Tibial artery (tissue), 4 donors: Measurements from ENCODE around the gene DIRAS1.

Source experiments
- DNase-seq, 2 donors: peaks; one replicate each; pipeline ENCODE4 v3.0.0-alpha.2; 2019
- H3K27ac ChIP-seq, 2 donors: fragments of 200-600 bp; sonication (generic) in 1 of 2; 1 replicate in 1 of 2; 2 replicates in 1 of 2; pipeline ENCODE4 v1.5.1; 2018 to 2019; ENCODE audit warnings: mild to moderate bottlenecking in 1 of 2
- H3K27me3 ChIP-seq, 2 donors: fragments of 200-600 bp; sonication (generic) in 1 of 2; one replicate each; pipeline versions ENCODE4 v1.5.1 to v1.6.0; 2016 to 2019
- H3K36me3 ChIP-seq, 3 donors: fragments of 200-600 bp; sonication (generic) in 2 of 3; one replicate each; pipeline ENCODE4 v1.5.1; 2016 to 2019; ENCODE audit warnings: mild to moderate bottlenecking in 2 of 3
- H3K4me1 ChIP-seq, 4 donors: fragments of 200-600 bp; sonication (generic) in 2 of 4; 1 replicate in 3 of 4; 2 replicates in 1 of 4; pipeline ENCODE4 v1.5.1; 2016 to 2019
- H3K4me3 ChIP-seq, 2 donors: fragments of 200-600 bp; sonication (generic) in 1 of 2; 1 replicate in 1 of 2; 2 replicates in 1 of 2; pipeline ENCODE4 v1.5.1; 2018 to 2019; ENCODE audit warnings: mild to moderate bottlenecking in 2 of 2
- H3K9me3 ChIP-seq, 3 donors: fragments of 200-600 bp; sonication (generic) in 1 of 3; one replicate each; pipeline ENCODE4 v1.5.1; 2016 to 2019
- CTCF ChIP-seq, 2 experiments: fragments of 200-600 bp in 1 of 2; fragments of 450-650 bp in 1 of 2; IDR thresholded peaks; one replicate each; pipeline ENCODE4 v1.5.1; 2017 to 2019; ENCODE audit warnings: antibody characterized with exemption in 2 of 2, mild to moderate bottlenecking in 1 of 2, moderate library complexity in 1 of 2
- intact Hi-C: fragments of 100-400 bp; cut with DNase I; formaldehyde crosslinking; loops from one replicate; pipeline ENCODE4 v1.15.0; 2023; ENCODE audit warnings: low total_unique reads

The DIRAS1 gene

GRCh38 chr19:2751438-2751830 lies 30.3 kb upstream of the DIRAS1 start:
- no peak for DNase-seq
- Histone ChIP-seq H3K4me3 (no peak overlapping the region), H3K36me3 (peaks cover 19 to 36% (median 20%) of the 10 kb centered on the region in 3 donors), H3K4me1 (no peaks in the 10 kb centered on the region), H3K27ac (no peak overlapping the region), H3K9me3 (no peaks in the 10 kb centered on the region), H3K27me3 (peaks cover 0 to 10% of the 10 kb centered on the region in 2 donors)
- intact Hi-C loops: no loop called here
- TF ChIP-seq CTCF (IDR thresholded peaks at IDR 0.05): no peak

- Histone ChIP-seq H3K27me3 (peaks cover 0 to 13% of the 10 kb centered on the region in 2 donors), H3K9me3 (no peaks in the 10 kb centered on the region), H3K27ac (no peak overlapping the region), H3K4me3 (no peak overlapping the region), H3K36me3 (peaks cover 16 to 31% (median 18%) of the 10 kb centered on the region in 3 donors), H3K4me1 (no peaks in the 10 kb centered on the region)
- DNase-seq: no peak
- TF ChIP-seq CTCF (IDR thresholded peaks at IDR 0.05): no peak
- intact Hi-C loops: no loop called here
These were observed 29.8 kb upstream of the DIRAS1 start for GRCh38 chr19:2750808-2751437.

- DNase-seq: no peak
- Histone ChIP-seq H3K27me3 (peaks cover 0 to 13% of the 10 kb centered on the region in 2 donors), H3K9me3 (no peaks in the 10 kb centered on the region), H3K4me3 (no peak overlapping the region), H3K27ac (no peak overlapping the region), H3K4me1 (no peaks in the 10 kb centered on the region), H3K36me3 (no peaks in the 10 kb centered on the region)
- no peak for TF ChIP-seq CTCF (IDR thresholded peaks at IDR 0.05)
- intact Hi-C loops: no loop called here
These were observed 26.2 kb upstream of the DIRAS1 start for GRCh38 chr19:2747349-2747748.

GRCh38 chr19:2744113-2744512 lies 22.9 kb upstream of the DIRAS1 start:
- intact Hi-C loops: no loop called here
- peaks cover 0 to 22% of the 10 kb centered on the region in 2 donors for H3K27me3 ChIP-seq
- H3K4me3 ChIP-seq: no peak overlapping the region
- no peaks in the 10 kb centered on the region for H3K36me3 ChIP-seq
- TF ChIP-seq CTCF (IDR thresholded peaks at IDR 0.05): no peak
- H3K27ac ChIP-seq: no peak overlapping the region
- no peak for DNase-seq
- H3K4me1 ChIP-seq: peaks cover 0 to 5% (median 4%) of the 10 kb centered on the region in 4 donors
- no peaks in the 10 kb centered on the region for H3K9me3 ChIP-seq

GRCh38 chr19:2743099-2743498 lies 21.9 kb upstream of the DIRAS1 start:
- Histone ChIP-seq H3K4me1 (peaks cover 0 to 15% (median 12%) of the 10 kb centered on the region in 4 donors), H3K36me3 (no peaks in the 10 kb centered on the region), H3K4me3 (no peak overlapping the region), H3K27me3 (peaks cover 0 to 18% of the 10 kb centered on the region in 2 donors), H3K27ac (no peak overlapping the region), H3K9me3 (no peaks in the 10 kb centered on the region)
- intact Hi-C loops: no loop called here
- TF ChIP-seq CTCF (IDR thresholded peaks at IDR 0.05): no peak
- DNase-seq: no peak

- H3K9me3 ChIP-seq: no peaks in the 10 kb centered on the region
- peaks cover 13 to 19% (median 18%) of the 10 kb centered on the region in 3 donors for H3K36me3 ChIP-seq
- DNase-seq: no peak
- H3K4me3 ChIP-seq: peak overlapping the region in 1 of 2 donors; percentile 79
- no peak overlapping the region for H3K27ac ChIP-seq
- peaks cover 0 to 15% (median 12%) of the 10 kb centered on the region in 4 donors for H3K4me1 ChIP-seq
- H3K27me3 ChIP-seq: peaks cover 0 to 9% of the 10 kb centered on the region in 2 donors
- intact Hi-C loops: no loop called here
- TF ChIP-seq CTCF (IDR thresholded peaks at IDR 0.05): no peak
These were observed 19.1 kb upstream of the DIRAS1 start for GRCh38 chr19:2740314-2740656.
